Dendritic cell treated with granulocyte-macrophage colony-stimulating factor and Interleukin-4, amounts not matched to agents 40 ng/mL and 50 ng/mL, for 4 days (primary cell): ENCODE measurements around the gene CCDC69.

Experiments
- H3K27ac Mint-ChIP-seq: one replicate; pipeline ENCODE4 v1.8.0; 2022; ENCODE audit warnings: mild to moderate bottlenecking, mixed read lengths
- H3K27me3 Mint-ChIP-seq: one replicate; pipeline ENCODE4 v1.8.0; 2022; ENCODE audit warnings: mild to moderate bottlenecking, mixed read lengths
- H3K36me3 Mint-ChIP-seq: one replicate; pipeline ENCODE4 v1.8.0; 2022; ENCODE audit warnings: low read depth, mixed read lengths
- H3K4me1 Mint-ChIP-seq: one replicate; pipeline ENCODE4 v1.8.0; 2022; ENCODE audit warnings: low read depth, mixed read lengths
- H3K4me3 Mint-ChIP-seq: one replicate; pipeline ENCODE4 v1.8.0; 2022; ENCODE audit warnings: mild to moderate bottlenecking, moderate library complexity, mixed read lengths
- H3K9me3 Mint-ChIP-seq: one replicate; pipeline ENCODE4 v1.8.0; 2022; ENCODE audit warnings: mixed read lengths
- intact Hi-C: fragments of 100-400 bp; cut with micrococcal nuclease; formaldehyde crosslinking; loops from one replicate; pipeline ENCODE4 v1.15.0; 2022

CCDC69 gene

DNA sequence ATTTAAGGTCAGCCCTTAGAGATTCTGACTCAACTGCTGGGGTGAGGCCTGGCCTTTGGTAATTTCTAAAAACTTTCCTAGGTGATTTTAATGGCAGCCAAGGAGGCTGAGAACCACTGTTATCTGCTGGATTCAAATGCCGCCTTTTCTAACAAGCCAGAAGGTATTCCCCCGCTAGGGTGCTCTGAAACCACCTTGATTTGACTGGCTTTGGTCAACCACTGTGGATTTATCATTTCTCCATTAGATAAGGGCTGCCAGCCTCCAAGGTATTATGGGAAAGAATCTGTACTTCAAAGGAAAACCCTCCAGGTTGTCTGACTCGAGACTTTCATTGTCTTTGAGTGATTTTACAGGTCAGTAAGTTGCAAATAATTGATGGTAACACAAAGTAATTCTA, 70.6 kb downstream of the CCDC69 start:
- intact Hi-C loops, result no loop called here
- Mint-ChIP-seq H3K4me3 (no peak overlapping the region), H3K36me3 (peaks cover 20% of the 10 kb centered on the region), H3K27me3 (peaks cover under 1% of the 10 kb centered on the region), H3K9me3 (no peaks in the 10 kb centered on the region), H3K4me1 (peaks cover 84% of the 10 kb centered on the region), H3K27ac (peak overlapping the region; percentile 75)

DNA sequence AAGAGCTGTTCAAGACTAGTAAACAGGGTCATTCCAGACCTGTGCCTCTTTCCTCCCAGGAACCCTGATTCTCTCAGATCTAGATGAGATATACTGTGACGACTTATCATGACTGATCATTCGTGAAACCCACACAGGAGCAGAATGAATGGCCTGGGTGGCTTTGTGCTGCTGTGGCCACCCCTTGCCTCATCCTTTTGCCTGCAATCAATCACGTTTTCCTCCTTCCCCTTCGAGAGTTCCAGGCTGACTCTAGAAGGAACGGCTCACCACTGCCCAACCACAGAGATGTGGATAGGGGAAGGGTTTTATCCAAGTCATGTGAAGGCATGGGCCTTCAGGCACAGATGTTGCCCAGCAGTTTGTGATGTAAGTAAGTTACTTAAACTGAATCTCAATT, 72.1 kb downstream of the CCDC69 start:
- Mint-ChIP-seq H3K36me3 (peaks cover 27% of the 10 kb centered on the region), H3K9me3 (no peaks in the 10 kb centered on the region), H3K27me3 (no peaks in the 10 kb centered on the region), H3K4me3 (peak overlapping the region; percentile 26), H3K27ac (peak overlapping the region; percentile 85), H3K4me1 (peaks cover 87% of the 10 kb centered on the region)
- intact Hi-C loops, result no loop called here

DNA sequence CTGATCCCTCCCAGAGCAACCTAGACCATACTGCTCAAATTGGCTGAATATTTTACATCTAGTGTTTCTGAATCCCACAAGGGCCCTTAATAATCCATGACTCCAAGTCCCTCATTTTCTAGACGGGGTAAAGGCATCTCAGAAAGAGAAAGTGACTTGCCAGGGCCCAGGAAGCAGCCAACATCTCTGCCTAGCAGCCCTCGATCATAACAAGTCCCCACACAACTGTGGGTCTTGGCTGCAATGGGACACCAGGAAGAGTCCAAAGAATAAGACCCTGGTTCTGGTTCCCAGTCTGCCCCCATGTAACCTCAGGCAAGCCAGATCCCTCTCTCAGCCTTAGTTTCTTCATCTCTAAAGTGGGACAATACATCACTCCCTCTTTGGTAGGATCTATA, 72.6 kb downstream of the CCDC69 start:
- Mint-ChIP-seq H3K4me3 (no peak overlapping the region), H3K36me3 (peaks cover 31% of the 10 kb centered on the region), H3K9me3 (no peaks in the 10 kb centered on the region), H3K4me1 (peaks cover 87% of the 10 kb centered on the region), H3K27me3 (no peaks in the 10 kb centered on the region), H3K27ac (peak overlapping the region; percentile 85)
- intact Hi-C loops, result no loop called here

DNA sequence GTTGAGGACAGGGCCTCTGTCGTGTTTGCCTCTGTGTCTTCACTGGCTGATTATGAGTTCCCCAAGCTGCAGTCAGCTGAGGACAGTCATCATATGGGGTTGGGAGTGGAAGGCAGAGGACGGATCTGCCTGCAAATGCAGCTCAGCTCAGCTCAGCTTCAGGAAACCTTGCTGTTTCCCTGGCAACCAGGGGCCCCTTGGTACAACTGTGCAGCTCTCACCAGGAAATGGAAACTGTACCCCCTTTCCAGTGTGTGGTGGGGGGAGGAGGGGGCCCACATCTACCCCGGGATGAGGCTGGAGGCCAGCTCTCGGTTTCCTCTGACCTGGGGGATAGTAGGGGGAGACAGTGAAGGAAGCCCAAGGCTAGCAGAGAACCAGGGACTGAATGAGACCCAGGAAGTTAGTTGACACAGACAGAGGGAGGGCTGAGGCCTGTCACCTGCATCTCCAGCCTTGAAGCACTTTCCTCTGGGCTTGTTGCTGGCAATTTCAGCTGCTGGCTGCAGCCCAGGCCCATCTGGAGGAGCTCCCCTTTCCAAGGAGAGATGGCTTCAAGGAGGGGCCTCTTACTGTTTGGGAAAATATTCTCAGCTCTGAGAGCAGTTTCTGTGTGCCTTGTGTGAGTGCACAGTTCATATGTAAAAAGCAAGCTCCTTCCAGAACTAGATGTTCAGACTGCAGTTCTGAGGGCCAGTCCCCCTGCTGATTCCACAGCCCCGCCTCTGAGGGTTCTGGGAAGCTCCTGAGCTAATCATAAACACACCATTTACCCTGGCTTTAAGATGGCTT, 73.2 kb downstream of the CCDC69 start:
- H3K36me3 Mint-ChIP-seq, result peaks cover 36% of the 10 kb centered on the region
- no peak overlapping the region for H3K4me3 Mint-ChIP-seq
- H3K4me1 Mint-ChIP-seq, result peaks cover 87% of the 10 kb centered on the region
- no peaks in the 10 kb centered on the region for H3K9me3 Mint-ChIP-seq
- peak overlapping the region; percentile 85 for H3K27ac Mint-ChIP-seq
- H3K27me3 Mint-ChIP-seq, result no peaks in the 10 kb centered on the region
- intact Hi-C loops, result no loop called here

DNA sequence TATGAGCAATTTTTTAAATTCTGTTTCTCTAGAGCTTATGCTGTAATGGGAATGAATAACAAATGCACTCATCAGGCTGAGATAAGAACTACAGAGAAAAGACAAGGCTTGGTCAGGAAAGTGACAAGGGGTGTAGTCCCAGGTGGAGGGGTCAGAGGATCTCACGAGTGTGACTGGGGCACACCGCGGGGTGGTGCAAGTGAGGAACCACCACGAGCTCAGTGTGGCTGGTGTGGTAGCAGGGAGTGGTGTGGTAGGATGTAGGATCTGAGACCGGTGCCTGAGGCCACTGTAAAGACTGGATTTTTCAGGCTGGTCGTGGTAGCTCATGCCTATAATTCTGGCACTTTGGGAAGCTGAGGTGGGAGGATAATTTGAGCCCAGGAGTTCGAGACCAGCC, 75.3 kb downstream of the CCDC69 start:
- peaks cover 86% of the 10 kb centered on the region for H3K4me1 Mint-ChIP-seq
- H3K9me3 Mint-ChIP-seq, result no peaks in the 10 kb centered on the region
- H3K27me3 Mint-ChIP-seq, result no peaks in the 10 kb centered on the region
- H3K4me3 Mint-ChIP-seq, result no peak overlapping the region
- H3K27ac Mint-ChIP-seq, result peak overlapping the region; percentile 2
- peaks cover 51% of the 10 kb centered on the region for H3K36me3 Mint-ChIP-seq
- intact Hi-C loops, result no loop called here

DNA sequence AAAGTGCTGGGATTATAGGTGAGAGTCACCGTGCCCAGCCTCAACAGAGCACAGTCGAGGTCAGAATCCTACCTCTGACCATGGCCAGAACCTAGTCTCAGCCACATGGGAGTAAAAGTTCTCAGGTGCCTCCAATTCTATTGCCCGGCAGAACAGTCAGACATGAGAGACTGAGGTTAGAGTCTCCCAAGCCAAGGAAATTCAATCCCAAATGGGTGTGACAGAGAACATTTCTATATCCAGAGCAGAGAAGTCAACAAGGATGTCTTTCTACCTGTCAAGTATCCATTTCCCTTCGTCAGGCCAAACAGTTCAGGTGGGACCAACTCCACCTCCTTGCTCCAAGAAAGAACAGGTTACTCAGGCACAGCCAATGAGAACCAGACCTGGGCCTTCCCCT, 76.9 kb downstream of the CCDC69 start:
- intact Hi-C loops, result no loop called here
- Mint-ChIP-seq H3K36me3 (peaks cover 54% of the 10 kb centered on the region), H3K4me1 (peaks cover 81% of the 10 kb centered on the region), H3K27me3 (no peaks in the 10 kb centered on the region), H3K27ac (no peak overlapping the region), H3K4me3 (no peak overlapping the region), H3K9me3 (no peaks in the 10 kb centered on the region)

DNA sequence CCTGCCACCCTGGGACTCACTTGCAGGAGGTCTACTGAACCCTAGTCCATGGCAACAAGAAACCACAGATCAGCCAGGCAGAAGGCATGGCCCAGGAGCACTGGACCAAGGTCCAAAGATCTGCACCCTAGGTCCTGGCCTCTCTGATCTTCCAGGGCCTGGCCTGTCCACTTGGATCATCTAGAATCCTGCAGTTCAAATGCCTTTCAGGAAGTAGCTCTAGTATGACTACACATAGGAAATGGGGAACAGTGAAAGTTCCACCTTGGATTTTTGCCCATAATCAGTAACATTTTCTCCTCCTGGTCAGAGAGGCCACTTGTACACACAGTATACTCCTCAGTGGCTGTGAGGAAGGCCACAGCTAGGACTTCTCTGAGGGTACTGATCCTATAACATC, 77.8 kb downstream of the CCDC69 start:
- no peaks in the 10 kb centered on the region for H3K9me3 Mint-ChIP-seq
- H3K36me3 Mint-ChIP-seq, result peaks cover 64% of the 10 kb centered on the region
- peaks cover 77% of the 10 kb centered on the region for H3K4me1 Mint-ChIP-seq
- no peak overlapping the region for H3K27ac Mint-ChIP-seq
- no peak overlapping the region for H3K4me3 Mint-ChIP-seq
- H3K27me3 Mint-ChIP-seq, result no peaks in the 10 kb centered on the region
- intact Hi-C loops, result no loop called here

DNA sequence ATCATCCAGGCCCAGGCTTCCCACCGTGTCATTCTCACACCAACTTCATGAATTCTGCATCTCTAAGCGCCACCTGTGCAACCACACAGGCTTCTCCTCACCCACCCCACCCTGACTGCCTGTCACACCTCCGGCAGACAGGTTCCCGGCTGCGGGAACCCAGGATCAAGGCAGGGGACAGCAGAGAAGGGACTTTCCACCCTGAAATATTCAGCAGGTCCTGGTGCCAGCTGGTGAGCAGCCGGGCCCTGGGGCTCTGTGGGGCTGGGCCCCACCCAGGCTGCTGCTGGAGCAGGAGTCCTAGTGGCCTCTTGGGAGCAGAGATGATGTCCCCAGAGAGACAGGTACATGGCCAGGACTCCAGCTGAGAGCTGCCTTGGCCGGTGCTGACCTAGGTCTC, 79.0 kb downstream of the CCDC69 start:
- Mint-ChIP-seq H3K4me3 (no peak overlapping the region), H3K27ac (no peak overlapping the region), H3K36me3 (peaks cover 75% of the 10 kb centered on the region), H3K27me3 (no peaks in the 10 kb centered on the region), H3K4me1 (peaks cover 66% of the 10 kb centered on the region), H3K9me3 (no peaks in the 10 kb centered on the region)
- intact Hi-C loops, result no loop called here

DNA sequence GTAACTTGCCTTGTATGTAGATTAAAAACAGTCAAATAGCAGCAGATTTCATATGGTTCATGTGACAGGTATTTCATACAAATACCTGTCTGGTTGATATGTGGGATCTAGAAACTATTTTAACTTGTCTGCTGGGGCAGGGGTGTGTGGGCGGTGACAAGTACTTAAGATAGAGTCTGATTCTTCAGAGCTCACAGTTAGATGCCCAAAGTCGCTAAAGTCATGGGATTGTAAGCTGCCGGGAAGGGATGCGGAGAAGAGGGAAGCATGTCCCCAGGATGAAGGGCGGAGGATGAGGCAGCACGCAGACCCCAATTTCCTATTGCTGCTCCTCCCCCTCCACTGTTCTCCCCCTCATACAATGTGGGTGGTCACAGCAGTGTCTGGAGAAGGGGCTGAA, 79.6 kb downstream of the CCDC69 start:
- intact Hi-C loops, result no loop called here
- no peak overlapping the region for H3K4me3 Mint-ChIP-seq
- H3K36me3 Mint-ChIP-seq, result peaks cover 81% of the 10 kb centered on the region
- peaks cover 64% of the 10 kb centered on the region for H3K4me1 Mint-ChIP-seq
- H3K9me3 Mint-ChIP-seq, result no peaks in the 10 kb centered on the region
- H3K27me3 Mint-ChIP-seq, result no peaks in the 10 kb centered on the region
- no peak overlapping the region for H3K27ac Mint-ChIP-seq

DNA sequence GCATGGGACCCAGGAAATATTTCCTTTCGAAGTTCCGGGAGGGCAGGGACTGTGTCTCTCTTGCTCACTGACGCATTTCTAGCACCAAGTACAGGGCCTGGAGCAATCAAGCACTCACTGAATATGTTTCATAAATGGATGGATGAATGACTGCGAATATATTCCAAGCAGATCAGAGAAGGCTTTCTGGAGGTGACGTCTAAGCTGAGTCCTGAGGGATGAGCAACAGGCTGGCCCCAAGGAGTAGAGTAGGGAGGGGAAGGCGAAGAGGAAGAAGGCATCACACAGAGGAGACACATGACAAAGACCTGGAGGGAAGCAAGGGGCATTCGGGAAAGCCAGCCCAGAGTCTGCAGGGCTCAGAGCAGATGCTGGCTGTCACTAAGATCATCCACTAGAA, 80.2 kb downstream of the CCDC69 start:
- Mint-ChIP-seq H3K27me3 (no peaks in the 10 kb centered on the region), H3K4me3 (no peak overlapping the region), H3K36me3 (peaks cover 87% of the 10 kb centered on the region)

DNA sequence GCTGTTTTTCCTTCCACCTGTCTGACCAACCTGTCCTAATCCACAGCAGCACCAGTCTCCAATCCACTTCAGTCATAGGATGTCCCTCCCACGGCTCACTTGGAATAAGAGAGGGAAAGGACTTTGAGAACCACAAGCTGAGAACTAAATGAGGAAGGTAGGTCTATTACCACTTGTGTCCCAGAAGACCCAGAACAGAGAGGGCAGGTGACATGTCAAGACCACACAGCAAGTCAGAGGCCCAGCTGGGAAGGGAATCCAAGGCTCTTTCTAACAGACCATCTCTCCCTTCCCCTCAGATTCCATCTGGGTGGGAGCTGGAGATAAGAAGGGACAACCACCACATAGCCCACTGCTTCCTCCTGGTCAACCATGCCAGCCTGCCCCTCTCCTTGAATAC, 81.0 kb downstream of the CCDC69 start:
- peaks cover 90% of the 10 kb centered on the region for H3K36me3 Mint-ChIP-seq
- peaks cover 55% of the 10 kb centered on the region for H3K4me1 Mint-ChIP-seq
- H3K27ac Mint-ChIP-seq, result no peak overlapping the region
- H3K27me3 Mint-ChIP-seq, result no peaks in the 10 kb centered on the region
- intact Hi-C loops, result no loop called here
- H3K4me3 Mint-ChIP-seq, result no peak overlapping the region
- no peaks in the 10 kb centered on the region for H3K9me3 Mint-ChIP-seq

More for the DNA sequence above, 80.2 kb downstream of the CCDC69 start:
- intact Hi-C loops, result no loop called here
- H3K9me3 Mint-ChIP-seq, result no peaks in the 10 kb centered on the region
- peak overlapping the region; percentile 11 for H3K27ac Mint-ChIP-seq
- peaks cover 61% of the 10 kb centered on the region for H3K4me1 Mint-ChIP-seq

DNA sequence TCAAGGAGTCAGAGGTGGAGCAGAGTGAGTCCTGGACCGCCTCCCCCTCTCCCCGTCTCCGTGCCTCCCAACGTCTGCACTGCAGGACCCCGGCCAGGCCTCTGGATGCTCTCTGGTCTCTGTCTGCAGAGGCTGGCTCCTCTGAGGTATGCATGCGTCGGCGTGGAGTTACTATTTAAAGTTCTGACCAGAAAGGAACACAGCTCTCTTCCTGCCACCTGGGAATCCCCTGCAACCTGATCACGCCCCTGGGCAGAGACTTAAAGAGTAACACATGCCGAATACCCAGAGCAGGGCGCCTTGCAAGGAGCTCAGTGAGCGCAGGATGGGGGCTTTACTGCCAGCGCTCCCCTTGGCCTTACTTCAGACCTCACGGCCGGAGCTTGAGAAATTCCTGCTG, 82.4 kb downstream of the CCDC69 start:
- intact Hi-C loops, result no loop called here
- Mint-ChIP-seq H3K27me3 (no peaks in the 10 kb centered on the region), H3K27ac (no peak overlapping the region), H3K36me3 (peaks cover 90% of the 10 kb centered on the region), H3K9me3 (no peaks in the 10 kb centered on the region), H3K4me3 (no peak overlapping the region), H3K4me1 (peaks cover 54% of the 10 kb centered on the region)

DNA sequence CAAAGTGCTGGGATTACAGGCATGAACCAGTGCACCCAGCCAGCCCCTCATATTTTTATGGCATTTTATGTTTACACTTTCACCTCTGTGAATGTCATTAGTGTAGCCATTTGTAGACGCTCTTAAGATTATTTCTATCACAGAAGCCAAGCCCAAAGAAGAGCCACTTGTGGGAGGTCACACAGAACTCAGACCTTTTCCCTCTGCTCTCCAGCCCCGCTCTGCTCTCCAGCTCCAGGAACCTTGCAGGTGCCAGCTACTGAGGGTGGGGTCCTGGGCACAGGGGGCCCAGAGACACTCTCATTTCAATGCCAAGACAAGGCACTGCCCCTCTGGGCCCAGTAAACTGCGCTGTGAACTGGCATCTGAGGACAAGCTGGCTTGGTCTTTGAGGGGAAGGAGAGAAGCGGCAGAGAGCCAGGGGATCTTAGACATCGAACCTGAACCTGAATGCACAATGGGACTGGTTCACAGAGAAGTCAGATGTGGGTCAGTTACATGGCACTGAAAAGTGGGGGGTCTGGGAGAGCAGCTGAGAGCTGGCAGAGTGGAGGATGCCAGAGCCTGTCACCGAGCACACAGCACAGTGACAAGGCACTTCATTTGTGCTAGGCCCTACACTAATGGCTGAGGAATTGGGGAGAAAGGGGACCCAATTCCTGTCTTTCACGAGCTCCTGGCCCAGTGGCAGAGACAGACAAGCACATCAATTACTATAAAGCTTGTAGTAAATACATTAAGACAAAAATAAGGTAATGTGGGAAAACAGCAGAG, 83.0 kb downstream of the CCDC69 start:
- H3K36me3 Mint-ChIP-seq, result peaks cover 91% of the 10 kb centered on the region

DNA sequence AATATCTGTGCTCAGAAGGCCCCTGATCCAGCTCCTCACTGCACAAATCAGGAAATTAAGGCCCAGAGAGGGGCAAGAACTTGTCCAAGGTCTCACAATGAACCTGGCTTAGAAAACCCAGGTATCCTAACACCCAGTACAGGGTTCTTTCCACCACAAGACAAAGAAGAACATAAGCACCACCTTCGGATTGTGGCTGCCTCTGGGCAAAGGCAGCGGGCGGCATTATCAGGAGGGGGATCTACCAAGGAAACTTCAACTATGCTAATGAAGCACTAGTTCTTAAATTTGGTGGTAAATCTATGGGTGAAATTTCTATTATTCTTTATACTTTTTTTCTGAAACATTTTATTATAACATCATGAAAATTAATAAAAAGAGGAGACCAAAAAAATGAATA, 84.2 kb downstream of the CCDC69 start:
- H3K36me3 Mint-ChIP-seq, result peaks cover 91% of the 10 kb centered on the region
- H3K9me3 Mint-ChIP-seq, result no peaks in the 10 kb centered on the region
- H3K27ac Mint-ChIP-seq, result no peak overlapping the region
- H3K27me3 Mint-ChIP-seq, result no peaks in the 10 kb centered on the region
- intact Hi-C loops, result no loop called here
- H3K4me3 Mint-ChIP-seq, result no peak overlapping the region
- peaks cover 59% of the 10 kb centered on the region for H3K4me1 Mint-ChIP-seq

More for the DNA sequence above, 83.0 kb downstream of the CCDC69 start:
- H3K27me3 Mint-ChIP-seq, result no peaks in the 10 kb centered on the region
- H3K9me3 Mint-ChIP-seq, result no peaks in the 10 kb centered on the region
- H3K4me3 Mint-ChIP-seq, result no peak overlapping the region
- peaks cover 54% of the 10 kb centered on the region for H3K4me1 Mint-ChIP-seq
- intact Hi-C loops, result no loop called here
- no peak overlapping the region for H3K27ac Mint-ChIP-seq
